Stimulated activated naive CD8-positive, alpha-beta T cell treated with anti-CD3 and anti-CD28 coated beads, Interleukin-15, Interleukin-2, amounts not matched to agents 100 ng/mL and 50 ng/mL, for 24 hours (primary cell): Measurements from ENCODE around the gene ITGA5.
"Not testable (repeated sequence)": the region's sequence is repeated elsewhere in the genome, so short reads cannot be mapped to it uniquely, and the experiment has no call there.

Experiments
- H3K27ac Mint-ChIP-seq: one replicate; pipeline ENCODE4 v1.8.0; 2021; ENCODE audit warnings: mild to moderate bottlenecking, mixed read lengths
- H3K27me3 Mint-ChIP-seq: one replicate; pipeline ENCODE4 v1.8.0; 2021; ENCODE audit warnings: mixed read lengths
- H3K36me3 Mint-ChIP-seq: one replicate; pipeline ENCODE4 v1.8.0; 2021; ENCODE audit warnings: low read depth, mixed read lengths
- H3K4me1 Mint-ChIP-seq: one replicate; pipeline ENCODE4 v1.8.0; 2021; ENCODE audit warnings: low read depth, mixed read lengths
- H3K4me3 Mint-ChIP-seq: one replicate; pipeline ENCODE4 v1.8.0; 2021; ENCODE audit warnings: mild to moderate bottlenecking, mixed read lengths
- H3K9me3 Mint-ChIP-seq: one replicate; pipeline ENCODE4 v1.8.0; 2021; ENCODE audit warnings: mixed read lengths

The ITGA5 gene

DNA sequence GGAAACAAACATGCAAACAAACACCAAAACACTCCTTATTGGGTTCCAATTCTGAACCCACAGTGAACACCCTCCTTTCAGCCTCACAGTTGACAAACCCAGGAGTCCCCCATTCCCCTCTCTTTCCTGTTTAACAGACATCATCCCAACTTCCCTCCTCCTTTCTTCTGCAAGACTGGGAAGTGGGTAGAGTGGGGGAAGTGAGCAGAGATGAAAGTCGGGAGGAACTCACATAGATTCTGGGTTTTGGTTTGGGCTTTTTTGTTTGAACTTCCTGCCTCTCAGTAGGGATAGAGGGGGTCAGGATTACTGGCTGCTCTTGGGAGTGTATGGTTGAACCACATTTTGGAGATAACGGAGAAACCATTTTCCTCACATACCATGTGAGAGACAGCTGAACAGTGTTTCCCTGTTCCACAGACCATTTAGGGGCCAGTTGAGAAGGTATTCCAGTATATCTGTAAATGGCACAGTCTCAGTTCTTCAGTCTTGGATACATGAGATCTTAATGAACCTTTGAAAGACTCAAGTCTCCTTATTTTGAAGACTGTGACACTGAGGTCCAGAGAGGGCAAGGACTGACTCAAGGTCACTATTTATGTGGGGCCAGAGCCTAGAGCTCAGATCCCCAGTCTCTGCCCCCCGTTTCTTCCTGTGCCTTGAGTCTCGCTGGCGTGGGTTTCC, 50.9 kb downstream of the ITGA5 start:
- Mint-ChIP-seq H3K36me3 (no peaks in the 10 kb centered on the region), H3K4me3 (peak overlapping the region; percentile 8), H3K9me3 (no peaks in the 10 kb centered on the region), H3K4me1 (peaks cover 47% of the 10 kb centered on the region), H3K27ac (no peak overlapping the region), H3K27me3 (no peaks in the 10 kb centered on the region)

DNA sequence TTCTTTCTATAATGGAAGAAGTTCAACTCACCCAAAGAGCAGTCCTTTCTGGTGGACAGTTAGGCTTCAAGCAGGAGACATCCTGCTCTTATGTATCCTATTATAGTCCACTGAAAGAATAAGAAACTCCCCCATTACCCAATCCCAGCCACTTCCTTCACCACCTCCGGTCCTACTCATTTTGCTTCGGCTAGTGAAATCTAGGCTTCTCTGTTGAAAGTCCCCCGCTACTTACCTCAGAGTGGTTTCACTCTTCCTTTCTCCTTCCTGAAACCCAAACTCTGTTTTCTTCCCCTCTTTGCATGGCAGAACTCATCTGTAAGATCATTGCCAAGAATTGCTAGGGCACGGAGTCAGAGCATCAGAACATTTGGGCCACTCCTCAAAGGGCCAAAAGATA, 54.7 kb downstream of the ITGA5 start, which contains the start of gene GPR84:
Gene GPR84 (minus strand): TSS at position 74 of the 400 bp plus-strand sequence. CDS start 635 bp downstream, outside the sequence.
- Mint-ChIP-seq H3K9me3 (no peaks in the 10 kb centered on the region), H3K4me1 (peaks cover 34% of the 10 kb centered on the region), H3K36me3 (no peaks in the 10 kb centered on the region), H3K27ac (peak within 1 kb of the TSS; percentile 53), H3K4me3 (peak within 1 kb of the TSS; percentile 52), H3K27me3 (no peaks in the 10 kb centered on the region)

DNA sequence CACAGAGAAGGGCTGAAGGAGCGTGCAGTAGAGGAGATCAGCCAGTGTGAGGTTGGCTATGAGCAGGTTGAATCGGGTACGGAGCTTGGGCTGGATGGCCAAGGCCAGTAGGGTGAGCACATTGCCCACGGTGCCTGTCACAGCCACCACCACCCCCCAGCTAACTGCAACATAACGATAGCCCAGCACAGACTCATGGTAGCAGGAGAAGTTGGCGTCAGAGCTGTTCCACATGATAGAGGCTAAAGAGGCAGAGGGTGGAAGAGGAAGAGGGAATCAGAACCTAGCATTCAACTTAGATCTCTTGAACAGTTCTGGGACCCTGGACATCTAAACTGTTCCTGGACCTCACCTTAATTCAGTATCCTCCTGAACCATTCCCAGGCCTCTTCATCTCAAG, 55.4 kb downstream of the ITGA5 start:
- Mint-ChIP-seq H3K9me3 (no peaks in the 10 kb centered on the region), H3K27ac (no peak overlapping the region), H3K4me1 (peaks cover 27% of the 10 kb centered on the region), H3K36me3 (no peaks in the 10 kb centered on the region), H3K4me3 (no peak overlapping the region), H3K27me3 (no peaks in the 10 kb centered on the region)

DNA sequence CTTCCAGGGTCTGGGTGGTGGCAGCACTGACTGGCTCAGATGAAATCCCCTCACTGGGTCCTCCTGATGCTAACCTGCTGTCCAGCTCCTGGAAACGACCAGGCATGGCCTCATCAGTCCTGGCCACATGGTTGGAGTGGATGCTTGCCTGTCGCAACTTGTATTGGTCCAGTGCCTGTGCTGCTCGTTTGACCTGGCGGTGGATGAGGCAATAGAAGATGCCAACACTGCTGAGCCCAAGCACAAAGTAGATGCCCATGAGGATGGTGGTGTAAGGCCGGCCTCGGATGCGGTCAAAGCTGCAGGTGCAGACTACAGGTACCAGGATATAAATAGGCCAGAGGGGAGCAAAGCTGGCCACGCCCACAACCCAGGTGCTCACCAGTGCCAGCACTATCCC, 56.0 kb downstream of the ITGA5 start:
- Mint-ChIP-seq H3K4me3 (no peak overlapping the region), H3K4me1 (peaks cover 21% of the 10 kb centered on the region), H3K9me3 (no peaks in the 10 kb centered on the region), H3K27ac (no peak overlapping the region), H3K27me3 (no peaks in the 10 kb centered on the region), H3K36me3 (no peaks in the 10 kb centered on the region)

DNA sequence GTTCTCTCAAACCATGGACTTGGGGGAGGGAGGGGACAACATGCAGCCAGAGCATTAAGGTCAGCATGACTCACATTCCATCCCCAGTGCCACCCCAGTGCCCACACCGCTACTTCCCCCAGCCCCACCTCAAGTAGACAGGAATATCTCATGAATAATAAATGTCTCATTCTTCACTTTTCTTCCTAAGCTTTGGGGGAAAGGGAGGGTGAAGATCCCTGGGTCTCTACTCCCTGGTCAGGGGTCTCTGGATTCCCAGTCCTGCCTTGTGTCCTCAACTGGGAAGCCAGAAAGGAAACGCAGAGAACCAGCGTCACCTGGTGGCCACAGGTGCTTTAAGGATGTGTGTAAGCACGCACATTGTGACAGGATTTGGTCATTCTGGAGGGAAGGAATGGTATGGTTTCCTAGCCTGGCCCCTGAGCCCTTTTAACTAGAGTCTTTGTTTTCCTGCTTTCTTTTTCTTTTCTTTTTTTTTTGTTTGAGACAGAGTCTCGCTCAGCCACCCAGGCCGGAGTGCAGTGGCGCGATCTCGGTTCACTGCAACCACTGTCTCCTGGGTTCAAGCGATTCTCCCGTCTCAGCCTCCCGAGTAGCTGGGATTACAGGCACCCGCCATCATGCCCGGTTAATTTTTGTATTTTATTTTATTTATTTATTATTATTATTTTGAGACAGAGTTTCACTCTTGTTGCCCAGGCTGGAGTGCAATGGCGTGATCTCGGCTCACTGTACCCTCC, 58.2 kb downstream of the ITGA5 start:
- H3K27me3 Mint-ChIP-seq: no peaks in the 10 kb centered on the region
- peak overlapping the region; percentile 21 for H3K4me3 Mint-ChIP-seq
- peaks cover 21% of the 10 kb centered on the region for H3K4me1 Mint-ChIP-seq
- H3K27ac Mint-ChIP-seq: no peak overlapping the region
- no peaks in the 10 kb centered on the region for H3K9me3 Mint-ChIP-seq
- no peaks in the 10 kb centered on the region for H3K36me3 Mint-ChIP-seq

DNA sequence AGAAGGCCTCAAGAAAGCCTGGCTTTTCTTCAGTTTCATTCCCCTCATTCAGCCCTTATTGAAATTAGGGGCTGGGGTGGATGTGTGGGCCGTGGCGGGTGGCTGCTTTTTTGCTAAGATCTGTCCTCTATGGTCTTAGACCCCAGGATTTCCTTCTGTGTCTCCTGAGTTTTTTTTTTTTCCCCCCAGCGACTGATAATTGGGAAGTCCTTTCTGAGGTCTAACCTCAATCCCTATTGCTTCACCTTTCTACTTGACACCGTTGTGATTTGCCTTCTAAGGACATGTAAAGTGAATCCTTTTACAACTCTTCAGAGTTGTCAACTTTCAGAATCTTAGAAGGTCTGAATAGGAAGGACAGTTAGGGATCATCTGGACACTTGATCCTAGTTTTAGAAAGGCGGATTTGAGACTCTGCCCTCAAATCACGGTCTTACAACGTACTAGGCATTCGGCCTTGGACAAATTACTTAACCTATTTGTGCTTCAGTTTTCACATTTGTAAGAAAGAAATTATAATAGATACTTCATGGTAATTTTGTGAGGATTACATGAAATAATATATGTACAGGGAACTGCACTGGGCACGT, 59.2 kb downstream of the ITGA5 start:
- H3K4me3 Mint-ChIP-seq: peak overlapping the region; percentile 21
- no peaks in the 10 kb centered on the region for H3K9me3 Mint-ChIP-seq
- H3K4me1 Mint-ChIP-seq: peaks cover 18% of the 10 kb centered on the region
- no peaks in the 10 kb centered on the region for H3K36me3 Mint-ChIP-seq
- no peaks in the 10 kb centered on the region for H3K27me3 Mint-ChIP-seq
- no peak overlapping the region for H3K27ac Mint-ChIP-seq

DNA sequence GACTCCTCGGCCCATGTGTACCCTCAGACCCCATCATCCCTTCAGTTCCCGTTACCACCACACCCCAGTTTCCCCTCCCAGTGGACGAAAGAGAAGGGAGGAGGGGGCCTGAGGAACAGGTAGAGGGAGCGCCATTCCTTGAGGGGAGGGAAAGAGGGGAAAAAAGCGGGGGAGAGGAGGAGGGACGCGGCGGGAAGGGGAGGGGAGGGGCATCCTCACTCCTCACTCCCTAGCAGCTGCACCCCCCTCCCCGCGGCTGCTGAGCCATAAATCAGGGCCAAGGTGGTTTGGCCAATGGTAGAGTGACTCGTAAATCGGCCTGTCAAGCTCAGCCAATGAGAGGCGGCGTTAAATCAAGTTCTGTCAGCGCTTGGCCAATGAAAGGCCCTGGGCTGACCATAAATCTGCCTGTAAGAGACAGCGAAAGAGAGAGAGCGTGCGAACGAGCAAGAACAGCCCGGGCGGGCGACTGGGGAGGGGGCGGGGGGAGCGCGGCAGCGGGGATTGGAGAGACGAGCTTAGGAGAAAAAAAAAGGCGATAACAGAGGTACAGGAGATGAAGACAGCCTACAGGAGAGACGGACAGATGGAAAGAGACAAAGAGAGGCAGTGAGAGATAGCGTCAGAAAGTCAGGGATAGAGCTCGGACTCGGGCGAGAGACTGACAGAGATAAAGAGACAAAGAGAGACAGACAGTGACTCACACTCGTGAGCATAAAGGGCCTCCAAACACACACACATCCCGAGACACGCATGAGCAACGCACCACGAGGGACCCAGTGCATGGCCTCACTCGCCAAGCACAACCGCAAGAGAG, 59.9 kb downstream of the ITGA5 start:
- Mint-ChIP-seq H3K4me1 (peaks cover 10% of the 10 kb centered on the region), H3K27ac (no peak overlapping the region), H3K36me3 (no peaks in the 10 kb centered on the region), H3K27me3 (no peaks in the 10 kb centered on the region), H3K4me3 (no peak overlapping the region), H3K9me3 (no peaks in the 10 kb centered on the region)

DNA sequence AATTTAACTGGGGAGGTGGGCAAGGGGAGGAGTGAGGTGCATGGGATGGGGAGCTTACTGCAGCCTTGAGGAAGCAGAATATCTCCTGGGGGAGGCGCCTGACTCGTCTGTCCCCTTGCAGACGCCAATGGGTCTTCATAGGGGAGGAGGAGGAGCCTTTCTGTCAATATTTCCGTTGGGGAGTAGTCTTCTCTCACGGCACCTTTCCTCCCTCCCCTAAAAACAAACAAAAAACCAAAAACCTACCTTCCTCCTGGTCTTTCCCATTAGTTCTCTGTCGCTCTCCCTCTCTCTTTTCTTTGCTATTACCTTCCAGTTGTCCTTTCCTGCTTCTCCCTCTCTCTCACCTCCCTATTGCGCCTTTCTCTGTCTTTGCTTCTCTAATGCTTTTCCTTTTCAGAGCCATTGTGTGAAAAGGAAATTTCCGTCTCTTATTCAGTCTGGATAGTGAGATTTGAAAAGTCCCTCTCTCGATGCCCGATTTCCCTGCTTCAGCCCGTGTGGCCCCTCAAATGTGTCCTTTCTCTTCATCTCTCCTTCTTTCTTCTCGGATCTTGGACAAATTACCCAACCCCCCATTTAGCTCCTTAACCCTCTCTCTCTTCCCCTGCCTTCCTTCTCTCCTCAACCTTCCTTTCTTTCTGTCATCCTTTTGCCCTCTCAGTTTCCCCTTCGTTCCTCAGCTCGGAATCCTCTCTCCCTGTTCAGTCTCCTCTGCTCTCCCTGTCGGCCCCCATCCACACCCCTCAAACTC, 60.7 kb downstream of the ITGA5 start:
- no peaks in the 10 kb centered on the region for H3K27me3 Mint-ChIP-seq
- H3K4me1 Mint-ChIP-seq: peaks cover 3% of the 10 kb centered on the region
- H3K36me3 Mint-ChIP-seq: no peaks in the 10 kb centered on the region
- H3K4me3 Mint-ChIP-seq: no peak overlapping the region
- no peaks in the 10 kb centered on the region for H3K9me3 Mint-ChIP-seq
- H3K27ac Mint-ChIP-seq: no peak overlapping the region

DNA sequence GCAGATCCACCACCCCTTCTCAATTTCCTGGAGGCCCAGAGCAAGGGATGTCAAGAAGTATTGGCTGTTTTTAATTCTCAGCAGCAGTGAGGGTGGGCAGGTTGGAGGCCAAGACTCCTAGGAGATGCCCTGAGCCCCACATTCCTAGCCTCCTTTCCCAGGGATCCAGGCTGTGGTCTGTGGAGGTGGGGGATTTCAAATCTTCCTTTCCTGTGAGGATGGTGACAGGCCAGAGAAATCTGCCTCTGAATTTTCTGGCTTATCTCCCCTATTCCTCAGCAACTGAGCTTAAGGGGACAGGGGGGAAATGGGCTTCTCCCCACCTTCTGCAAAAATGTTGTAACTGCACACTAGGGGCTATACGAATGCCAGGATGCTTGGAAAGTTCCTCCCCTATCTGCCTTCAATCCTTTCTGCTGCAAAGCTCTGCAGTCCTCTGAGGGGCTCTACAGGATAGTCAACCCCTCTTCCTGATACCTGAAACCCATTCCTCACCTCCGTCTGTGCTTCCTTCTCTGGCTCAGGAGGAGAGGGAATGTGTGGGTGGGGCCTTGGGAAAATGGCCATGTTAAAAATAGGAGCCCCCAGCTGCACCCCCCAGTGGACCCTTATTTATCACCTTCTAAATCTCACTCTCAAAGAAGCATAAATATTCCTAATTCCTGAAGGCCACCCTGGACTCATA, 61.4 kb downstream of the ITGA5 start:
- H3K9me3 Mint-ChIP-seq: no peaks in the 10 kb centered on the region
- no peaks in the 10 kb centered on the region for H3K27me3 Mint-ChIP-seq
- no peak overlapping the region for H3K27ac Mint-ChIP-seq
- no peaks in the 10 kb centered on the region for H3K36me3 Mint-ChIP-seq
- peaks cover 4% of the 10 kb centered on the region for H3K4me1 Mint-ChIP-seq
- H3K4me3 Mint-ChIP-seq: no peak overlapping the region

DNA sequence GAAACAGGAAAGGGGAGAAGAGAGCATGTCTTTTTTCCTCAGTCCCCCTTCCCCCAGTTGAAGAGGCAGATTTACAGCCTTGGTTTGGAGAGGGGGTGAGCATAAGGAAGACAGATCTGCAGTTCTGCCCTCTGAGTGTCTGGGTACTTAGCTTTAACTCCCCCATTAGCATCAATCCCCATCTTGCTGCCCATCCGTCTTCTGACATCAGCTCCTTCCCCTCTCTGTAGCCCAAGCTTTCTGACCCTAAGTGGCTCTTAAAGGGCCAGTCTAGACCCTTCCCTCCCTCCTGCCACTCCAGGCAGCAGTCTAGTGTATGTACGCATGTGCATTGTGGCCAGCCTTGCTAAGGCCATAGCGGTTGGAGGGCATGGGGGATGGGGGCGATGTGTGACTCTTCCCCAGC, 62.1 kb downstream of the ITGA5 start:
- H3K27me3 Mint-ChIP-seq: no peaks in the 10 kb centered on the region
- no peak overlapping the region for H3K4me3 Mint-ChIP-seq
- H3K27ac Mint-ChIP-seq: no peak overlapping the region

DNA sequence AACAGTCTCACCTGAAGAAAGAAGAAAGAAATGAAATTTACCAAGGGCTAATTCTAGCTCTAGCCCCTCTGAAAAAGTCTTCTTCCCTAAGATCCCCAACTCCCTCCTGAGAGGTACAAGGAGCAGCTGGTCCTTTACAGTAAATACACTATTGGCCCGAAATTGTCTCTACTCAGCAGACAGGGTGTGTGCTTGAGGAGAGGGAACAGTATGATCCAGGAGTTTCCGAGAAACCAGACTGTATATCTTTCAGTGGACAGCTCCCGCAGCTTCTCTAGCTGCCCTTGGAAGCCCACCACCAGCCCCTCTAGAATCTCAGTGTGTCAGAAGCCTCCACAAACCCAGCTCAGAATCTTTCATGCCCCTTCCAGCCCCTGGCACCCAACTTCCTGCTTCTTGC, 62.8 kb downstream of the ITGA5 start:
- Mint-ChIP-seq H3K27ac (no peak overlapping the region), H3K27me3 (no peaks in the 10 kb centered on the region), H3K4me3 (no peak overlapping the region)

More for the DNA sequence above, 62.1 kb downstream of the ITGA5 start:
- Mint-ChIP-seq H3K36me3 (peaks cover 7% of the 10 kb centered on the region), H3K4me1 (peaks cover 11% of the 10 kb centered on the region), H3K9me3 (no peaks in the 10 kb centered on the region)

DNA sequence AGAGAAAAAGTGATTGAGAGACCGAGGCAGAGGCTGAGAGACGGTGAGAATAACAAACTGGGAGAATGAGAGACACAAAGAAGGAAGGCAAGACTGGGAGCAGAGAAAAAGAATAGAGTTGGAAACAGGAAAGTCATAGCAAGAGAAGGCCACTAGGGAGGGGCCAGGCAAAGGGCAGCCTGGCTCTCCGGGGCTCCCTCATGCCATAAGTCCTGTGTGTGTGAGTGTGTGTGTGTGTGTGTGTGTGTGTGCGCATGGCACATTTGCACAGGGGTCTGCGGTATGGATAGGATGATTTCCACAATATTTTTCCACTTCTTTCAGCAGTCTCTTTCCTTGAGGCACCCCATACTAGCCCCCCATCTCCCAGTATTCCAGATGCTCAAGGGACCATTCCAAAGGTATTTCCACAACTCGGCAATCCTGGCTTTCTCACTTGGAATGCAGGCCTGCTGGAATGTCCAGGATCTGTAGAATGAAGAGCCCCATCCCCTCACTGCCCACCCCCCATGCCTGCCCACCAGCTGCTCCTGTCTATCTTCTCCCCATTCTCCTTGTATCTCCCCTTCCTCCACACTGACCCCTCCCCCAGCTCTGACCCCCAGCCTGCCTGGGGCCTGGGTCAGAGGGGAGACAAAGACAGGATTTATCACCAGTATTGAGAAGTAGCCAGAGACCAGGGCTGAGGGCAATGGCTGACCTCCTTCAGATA, 63.8 kb downstream of the ITGA5 start:
- Mint-ChIP-seq H3K4me3 (no peak overlapping the region), H3K27ac (no peak overlapping the region), H3K36me3 (peaks cover 23% of the 10 kb centered on the region), H3K9me3 (no peaks in the 10 kb centered on the region), H3K27me3 (no peaks in the 10 kb centered on the region), H3K4me1 (peaks cover 20% of the 10 kb centered on the region)

More for the DNA sequence above, 62.8 kb downstream of the ITGA5 start:
- Mint-ChIP-seq H3K4me1 (peaks cover 17% of the 10 kb centered on the region), H3K36me3 (peaks cover 13% of the 10 kb centered on the region), H3K9me3 (no peaks in the 10 kb centered on the region)

DNA sequence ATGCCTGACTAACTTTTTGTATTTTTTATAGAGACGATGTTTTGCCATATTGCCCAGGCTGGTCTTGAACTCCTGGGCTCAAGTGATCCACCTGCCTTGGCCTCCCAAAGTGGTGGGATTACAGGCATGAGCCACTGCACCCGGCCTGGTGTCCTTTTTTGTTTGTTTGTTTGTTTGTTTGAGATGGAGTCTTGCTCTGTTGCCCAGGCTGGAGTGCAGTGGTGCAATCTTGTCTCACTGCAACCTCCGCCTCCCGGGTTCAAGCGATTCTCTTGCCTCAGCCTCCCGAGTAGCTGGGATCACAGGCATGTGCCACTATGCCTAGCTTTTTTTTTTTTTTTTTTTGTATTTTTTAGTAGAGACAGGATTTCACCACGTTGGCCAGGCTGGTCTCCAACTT, 64.8 kb downstream of the ITGA5 start:
- H3K27me3 Mint-ChIP-seq, H3K27ac Mint-ChIP-seq, H3K4me3 Mint-ChIP-seq, H3K9me3 Mint-ChIP-seq: not testable (repeated sequence)
- Mint-ChIP-seq H3K4me1 (peaks cover 20% of the 10 kb centered on the region), H3K36me3 (peaks cover 31% of the 10 kb centered on the region)
